GM10847 (cell line): ENCODE results near the gene HAGHL.

Source experiments
- POLR2A ChIP-seq: IDR thresholded peaks from 2 replicates; pipeline ENCODE4 v1.6.1; 2011; ENCODE audit not compliant: insufficient read length; ENCODE audit errors: extremely low read depth

HAGHL gene

DNA sequence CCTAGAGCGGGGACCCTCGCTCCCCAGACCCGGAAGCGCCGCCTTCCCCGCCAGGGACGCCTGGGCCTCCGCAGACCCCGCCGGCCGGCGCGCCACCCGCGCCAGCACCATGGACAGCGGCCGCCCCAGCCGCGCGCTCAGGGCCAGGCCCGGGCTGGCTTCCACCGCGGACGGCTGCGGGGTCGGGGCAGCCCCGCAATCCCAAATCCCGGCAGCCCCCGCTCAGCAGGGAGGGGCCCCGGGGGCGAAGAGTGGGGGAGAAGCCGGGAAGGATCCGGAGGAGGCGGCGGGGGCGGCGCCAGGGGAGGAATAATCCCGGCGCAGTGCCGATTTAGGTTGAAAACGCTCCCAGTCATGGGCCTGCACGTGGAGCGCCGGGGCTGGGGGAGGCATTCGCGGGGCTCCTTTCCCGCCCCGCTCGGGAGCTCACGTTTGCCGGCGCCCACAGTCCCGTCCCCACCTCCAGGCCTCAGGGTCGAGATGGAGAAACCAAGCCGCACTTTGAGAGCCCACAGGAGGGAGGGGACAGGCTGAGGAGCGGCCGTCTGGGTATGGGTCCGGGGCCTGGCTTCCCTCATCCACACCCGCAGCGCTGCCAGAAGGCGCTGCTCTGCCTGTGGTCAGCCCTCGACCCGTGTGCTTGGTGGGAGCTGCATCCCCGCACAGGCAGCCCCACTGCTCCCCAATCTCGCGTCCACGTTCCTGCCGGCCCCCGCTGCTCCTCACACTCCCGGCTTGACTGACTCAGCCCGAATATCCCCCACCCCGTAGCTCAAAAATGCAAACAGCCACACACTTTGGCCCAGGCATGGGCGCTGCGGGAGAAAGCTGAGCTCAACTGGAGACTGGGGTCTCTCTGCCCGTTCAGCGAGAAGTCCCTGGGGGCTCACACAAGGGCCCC lies 26.0 kb upstream of the HAGHL start:
- no peak for TF ChIP-seq POLR2A

DNA sequence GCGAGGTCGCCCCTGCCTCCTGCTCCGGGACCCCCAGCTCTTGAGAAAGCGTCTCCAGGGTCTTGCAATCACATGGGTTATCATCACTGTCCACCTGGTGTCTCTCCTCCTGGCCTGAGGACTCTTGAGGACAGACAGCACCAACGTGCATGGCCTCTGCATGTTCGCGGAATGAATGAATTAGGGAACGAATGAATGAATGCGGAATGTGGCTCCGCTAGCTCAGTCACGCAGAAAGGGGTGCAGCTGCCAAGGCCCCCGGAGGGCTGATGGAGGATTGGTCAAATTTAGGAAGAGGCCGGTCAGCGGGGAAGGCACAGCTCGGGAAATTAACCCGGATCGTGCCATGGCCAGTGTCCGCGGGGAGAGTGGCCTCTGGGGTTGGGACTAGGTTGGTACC lies 24.6 kb upstream of the HAGHL start:
- TF ChIP-seq POLR2A = no peak

DNA sequence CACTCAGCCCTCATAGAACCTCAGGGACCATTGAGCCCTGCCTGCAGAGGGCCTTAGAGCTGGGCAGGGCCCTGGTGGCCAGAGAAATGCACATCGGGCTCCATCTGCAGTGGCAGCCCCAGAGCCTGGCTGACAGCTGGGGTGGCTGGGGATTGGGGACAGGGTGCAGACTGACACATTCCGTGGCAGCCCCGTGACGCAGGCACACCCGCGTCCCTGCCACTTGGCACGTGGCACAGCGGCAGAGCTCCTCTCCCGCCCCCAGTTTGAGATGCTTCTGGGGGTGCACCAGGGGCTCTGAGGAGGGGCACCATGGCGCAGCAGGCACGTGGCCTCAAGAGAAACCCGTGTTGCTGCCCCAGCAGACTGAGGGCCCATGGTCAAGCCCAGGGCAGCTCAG lies 23.5 kb upstream of the HAGHL start:
- TF ChIP-seq POLR2A = no peak

DNA sequence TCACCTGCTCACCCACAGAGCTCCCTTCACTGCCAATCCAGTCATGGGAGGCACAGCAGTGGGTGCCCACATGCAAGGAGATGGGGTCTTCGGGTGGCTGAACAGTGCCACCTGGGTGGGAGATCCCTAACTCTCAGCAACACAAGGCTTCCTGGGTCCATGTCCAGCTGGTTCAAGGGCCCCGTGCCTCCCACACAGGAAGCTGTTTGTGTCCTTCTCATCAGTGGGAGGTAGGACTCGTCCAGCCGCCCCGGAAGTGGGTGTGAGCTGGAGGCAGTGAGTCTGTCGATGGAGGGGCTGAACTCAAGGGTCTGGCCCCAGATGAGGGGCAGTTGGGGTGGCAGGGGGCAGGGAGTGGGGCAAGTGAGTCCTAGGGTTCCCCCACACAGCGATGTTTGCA lies 22.9 kb upstream of the HAGHL start:
- TF ChIP-seq POLR2A = no peak

DNA sequence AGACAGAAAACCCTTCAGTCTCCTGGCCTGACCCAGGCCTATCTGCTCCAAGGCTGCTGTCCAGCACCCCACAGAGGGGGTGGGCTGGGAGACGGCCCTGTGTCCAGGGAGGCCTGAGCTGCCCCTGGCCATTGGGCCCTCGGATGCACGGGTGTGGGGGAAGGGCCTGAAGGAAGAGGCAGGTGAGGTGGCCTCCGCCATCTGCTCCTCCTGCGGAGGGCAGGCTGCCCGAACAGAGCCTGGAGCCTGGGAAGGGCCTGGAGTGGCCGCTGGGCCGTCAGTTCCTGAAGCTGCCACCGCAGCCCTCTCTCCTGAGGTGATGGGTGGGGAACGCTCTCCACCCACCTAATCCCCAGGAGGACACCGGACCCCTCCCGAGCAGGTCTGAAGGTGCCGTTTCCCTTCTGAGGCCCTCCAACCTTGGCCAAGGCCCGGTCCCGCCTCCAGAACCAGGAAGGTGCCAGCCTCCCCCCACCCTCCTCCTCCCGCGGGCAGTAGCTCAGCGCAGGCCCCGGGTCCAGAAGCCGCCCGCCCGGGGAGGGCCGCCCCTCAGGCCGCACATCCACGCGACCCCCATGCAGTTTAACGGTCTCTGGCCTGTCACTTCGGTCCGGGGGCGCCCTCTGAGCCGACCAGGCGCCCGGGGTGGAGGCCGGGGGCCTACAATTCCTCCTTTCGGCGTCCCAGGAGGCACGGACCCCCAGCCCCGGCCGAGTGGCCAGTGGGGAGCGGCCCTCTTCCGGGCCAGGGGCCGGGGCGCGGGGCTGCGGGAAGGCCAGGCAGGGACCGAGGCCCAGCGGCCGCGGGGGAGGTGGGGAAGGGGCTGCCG lies 22.1 kb upstream of the HAGHL start:
- TF ChIP-seq POLR2A = no peak

DNA sequence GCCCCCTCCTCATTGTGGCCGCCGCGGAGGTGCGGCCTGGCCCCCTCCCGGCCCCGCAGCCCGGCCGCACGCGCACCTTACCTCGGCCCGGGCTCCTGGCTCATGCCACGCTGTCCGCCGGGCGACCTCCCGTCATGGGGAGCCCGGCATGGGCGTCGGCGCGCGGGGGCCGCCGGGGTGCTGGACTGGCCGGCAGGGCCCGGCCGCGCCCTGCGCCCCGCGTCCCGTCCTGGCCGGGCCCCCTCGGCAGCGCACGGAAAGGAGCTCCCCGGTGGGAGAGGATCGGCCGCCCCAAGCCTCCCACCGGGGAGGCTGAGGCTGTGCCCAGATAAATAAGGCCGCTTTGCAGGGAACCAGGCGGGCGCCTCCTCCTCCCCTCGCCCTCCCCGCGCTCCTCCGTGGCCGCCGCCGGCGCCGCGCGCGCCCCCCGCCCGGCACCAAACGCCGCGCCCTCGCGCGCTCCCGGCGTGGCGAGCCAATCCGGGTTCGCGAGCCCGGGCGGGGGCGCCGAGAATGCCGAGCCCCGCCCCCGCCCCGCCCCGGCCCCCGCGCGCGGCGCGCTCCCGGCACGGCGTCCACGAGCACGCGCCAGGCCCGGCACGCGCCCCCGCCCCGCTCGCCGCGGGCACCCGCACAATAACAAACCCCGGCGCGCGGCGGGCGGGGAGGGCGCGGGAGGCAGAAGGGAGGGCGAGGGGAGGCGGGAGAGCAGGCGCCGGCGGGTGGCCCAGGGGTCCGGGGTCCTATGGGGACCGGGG lies 21.3 kb upstream of the HAGHL start, which contains the start of gene FBXL16:
FBXL16 (minus strand) TSS at position 371 of the 758 bp plus-strand sequence. CDS start 8,396 bp downstream, outside the sequence.
- no peak for TF ChIP-seq POLR2A

DNA sequence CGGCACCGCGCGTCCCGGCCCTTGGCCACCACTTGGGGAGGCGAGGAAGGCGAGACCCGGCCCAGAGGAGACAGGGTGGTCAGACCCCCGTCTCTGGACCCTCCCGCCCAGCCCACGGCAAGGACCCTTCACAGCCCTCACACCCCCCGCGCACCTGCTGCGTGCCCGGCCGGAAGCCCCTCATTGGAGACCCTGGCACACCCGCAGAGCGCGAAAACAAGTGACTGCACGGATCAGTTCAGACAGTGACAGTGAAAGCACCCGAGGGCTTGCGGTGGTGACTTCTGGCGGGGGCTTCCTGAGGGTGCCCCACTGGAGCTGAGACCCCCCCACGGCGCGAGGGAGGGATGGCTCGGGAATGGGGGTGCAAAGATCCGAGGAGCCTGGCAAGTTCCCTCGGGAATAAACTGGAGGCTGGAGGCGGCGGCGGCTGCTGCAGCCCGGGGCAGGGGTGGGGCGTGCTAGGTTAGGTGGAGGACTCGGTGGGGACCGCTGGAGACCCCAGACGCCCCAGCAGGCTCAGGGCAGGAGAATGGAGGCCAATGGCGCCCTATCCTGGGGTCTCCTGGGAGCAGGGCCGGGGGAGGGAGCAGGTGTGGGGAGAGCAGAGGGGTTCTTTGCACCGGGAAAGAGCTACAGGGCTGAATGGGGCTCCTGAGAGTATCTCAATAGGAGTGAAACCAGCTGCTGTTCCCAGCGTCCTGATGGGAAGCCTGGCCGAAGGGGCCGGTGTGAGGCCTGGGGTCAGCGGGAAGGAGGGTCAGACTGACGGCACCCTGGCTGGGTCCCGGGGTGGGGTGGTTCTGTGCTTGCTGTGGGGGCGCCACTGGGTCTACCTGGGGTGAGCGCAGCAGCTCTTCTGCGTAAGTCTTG lies 20.5 kb upstream of the HAGHL start:
- TF ChIP-seq POLR2A = no peak

DNA sequence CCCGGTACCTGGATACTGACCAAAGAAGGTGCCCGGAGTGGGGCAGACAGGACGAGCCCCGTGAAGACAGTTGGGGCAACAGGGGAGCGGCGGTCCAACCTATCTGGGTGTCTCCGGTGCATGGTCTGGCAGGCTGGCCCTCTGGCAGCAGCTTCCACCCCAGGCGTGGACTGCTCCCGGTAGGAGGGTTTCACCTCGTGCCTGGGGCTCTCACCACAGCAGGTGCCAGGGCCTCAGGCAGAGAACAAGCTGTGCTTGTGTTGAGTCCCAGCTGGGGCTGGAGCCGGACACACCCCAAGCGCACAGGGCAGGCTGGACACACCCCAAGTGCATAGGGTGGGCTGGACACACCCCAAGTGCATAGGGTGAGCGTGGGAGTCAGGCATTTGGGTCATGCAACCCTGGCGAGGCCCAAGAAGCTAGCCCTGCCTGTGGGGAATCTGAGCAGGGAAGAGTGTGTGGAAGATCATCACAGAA lies 19.8 kb upstream of the HAGHL start:
- TF ChIP-seq POLR2A = no peak

DNA sequence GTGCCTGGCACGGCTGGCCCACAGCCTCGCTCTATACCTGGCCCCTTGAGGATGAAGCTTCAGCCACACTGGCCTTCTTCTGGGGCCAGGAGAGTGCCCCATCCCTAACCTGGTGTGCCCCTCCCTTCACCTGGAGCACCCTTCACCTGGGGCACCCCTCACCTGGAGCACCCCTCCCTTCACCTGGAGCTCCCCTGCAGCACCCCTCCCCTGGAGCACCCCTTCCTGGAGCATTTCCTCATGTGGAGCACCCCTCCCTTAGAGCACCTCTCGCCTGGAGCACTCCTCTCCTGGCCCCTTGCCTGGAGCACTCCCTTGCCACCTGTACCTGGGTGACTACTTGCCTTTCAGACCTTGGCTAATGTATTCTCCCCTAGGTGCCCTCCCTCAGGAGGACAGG lies 18.9 kb upstream of the HAGHL start:
- no peak for TF ChIP-seq POLR2A

DNA sequence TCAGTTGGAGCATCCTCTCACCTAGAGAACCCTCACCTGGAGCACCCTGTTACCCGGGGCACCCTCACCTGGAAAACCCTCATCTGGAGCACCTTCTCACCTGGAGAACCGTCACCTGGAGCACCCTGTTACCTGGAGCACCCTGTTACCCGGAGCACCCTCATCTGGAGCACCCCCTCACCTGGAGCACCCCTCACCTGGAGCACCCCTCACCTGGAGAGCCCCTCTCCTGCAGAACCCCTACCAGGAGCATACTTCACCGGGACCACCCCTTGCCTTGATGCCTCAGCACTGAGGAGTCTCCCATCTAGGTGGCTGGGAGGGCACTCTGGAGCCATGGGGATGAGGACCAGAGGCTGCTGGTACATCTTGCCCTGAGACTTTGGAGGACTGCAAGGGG lies 17.9 kb upstream of the HAGHL start:
- no peak for TF ChIP-seq POLR2A

DNA sequence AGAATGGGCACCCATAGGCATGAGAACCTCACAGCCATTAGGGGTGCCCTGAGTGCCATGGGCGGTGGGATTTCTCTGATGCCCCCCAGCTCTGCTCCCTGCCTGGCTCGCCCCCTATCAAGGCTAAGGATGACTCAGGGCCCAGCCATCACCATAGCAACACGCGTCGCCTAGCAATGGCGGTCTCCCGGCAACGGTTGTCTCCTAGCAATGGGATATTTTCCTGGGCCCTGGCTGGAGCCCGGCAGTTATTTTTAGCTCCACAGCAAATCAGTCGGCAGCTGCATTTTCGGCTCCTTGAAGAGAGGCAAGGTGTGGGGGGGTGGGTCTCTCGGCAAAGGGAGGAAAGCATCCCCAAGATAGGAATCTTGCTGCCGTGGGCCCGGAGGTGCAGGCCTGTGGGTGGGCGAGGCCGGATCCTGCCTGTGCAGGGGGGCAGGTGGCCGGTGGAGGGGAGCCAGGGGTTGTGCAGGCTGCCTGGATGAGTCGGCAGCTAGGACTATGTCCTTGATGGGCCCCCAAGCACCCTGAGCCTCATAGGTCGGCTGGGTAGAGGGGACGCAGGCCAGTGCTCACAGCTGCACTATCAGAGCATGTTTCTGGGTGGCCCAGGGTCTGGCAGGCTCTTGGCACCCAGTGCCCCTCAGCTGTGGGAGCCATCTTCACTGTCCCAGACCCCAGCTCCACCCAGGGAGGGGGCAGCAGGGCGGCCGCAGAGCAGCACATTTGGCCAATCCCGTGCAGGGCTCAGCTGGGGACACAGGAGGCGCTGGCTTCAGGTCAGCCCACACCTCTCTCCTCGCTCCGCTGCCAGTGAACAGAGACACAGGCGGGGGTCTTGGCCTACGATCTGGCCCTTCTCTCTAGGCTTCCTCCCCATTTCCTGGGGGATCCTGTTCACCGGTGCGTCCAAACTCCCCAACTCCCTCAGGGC lies 17.1 kb upstream of the HAGHL start:
- no peak for TF ChIP-seq POLR2A

DNA sequence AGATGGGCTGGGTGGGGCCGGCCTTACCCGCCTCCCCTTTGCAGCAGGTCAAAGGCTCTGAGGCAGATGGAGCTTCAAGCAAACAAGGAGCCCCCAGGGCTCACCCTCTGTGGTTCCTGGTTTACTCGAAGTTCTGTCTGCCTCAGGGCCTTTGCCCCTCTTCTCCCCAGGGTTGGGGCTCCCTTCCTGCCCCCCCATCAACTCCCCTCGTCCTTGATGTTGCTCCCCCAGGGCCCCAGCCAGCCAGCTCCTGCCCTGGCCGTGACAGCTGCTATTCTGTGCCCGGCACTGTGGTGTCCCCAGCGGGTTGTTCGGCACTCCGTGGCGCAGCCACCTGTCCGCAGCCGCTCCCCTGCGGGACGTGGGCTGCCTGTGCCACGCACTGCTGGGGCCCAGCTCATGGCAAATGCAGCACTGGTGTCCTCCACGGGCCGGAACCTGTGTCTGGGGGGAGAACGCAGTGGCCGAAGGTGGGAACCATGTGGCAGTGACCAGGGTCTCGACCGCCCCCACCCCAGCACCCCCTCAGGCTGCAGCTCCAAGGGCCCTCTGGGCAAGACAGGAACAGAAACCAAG lies 16.3 kb upstream of the HAGHL start:
- no peak for TF ChIP-seq POLR2A

DNA sequence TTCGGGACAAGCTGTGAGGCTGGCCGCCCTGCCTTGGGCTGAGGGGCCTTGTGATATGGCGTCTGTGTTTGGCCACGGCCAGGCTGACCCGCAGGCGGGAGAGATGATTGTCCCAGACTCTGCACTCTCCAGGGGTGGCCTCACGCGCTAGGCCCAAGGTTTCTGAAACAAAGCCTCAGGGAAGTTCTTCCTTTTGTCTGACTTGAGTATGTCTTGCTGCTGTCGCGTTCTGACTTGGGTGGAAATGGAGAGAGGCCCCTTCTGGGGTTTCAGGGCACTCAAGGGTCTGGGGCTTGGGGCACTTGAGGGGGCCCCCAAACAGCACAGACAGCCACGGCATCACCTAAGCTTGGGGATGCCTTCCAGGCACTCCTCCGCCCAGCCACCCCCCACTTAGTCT lies 15.8 kb upstream of the HAGHL start:
- no peak for TF ChIP-seq POLR2A
